Measurements from ENCODE around the gene MXI1. TPM values are rescaled to one million over a fixed set of nuclear protein-coding genes. Genes with fewer than 3 reads are reported as not detected.

The MXI1 gene
- total RNA-seq, 1 experiment from 2014 or later, result 25.8 TPM

- CTCF ChIA-PET, result no interaction called here
- TF ChIP-seq CTCF (conservative IDR thresholded peaks at IDR 0.05), result no peak
- TF ChIP-seq EZH2 (IDR thresholded peaks at IDR 0.05; ENCODE audit: low read depth), result no peak
Measured at GRCh38 chr10:110263164-110263563, 55.8 kb downstream of the MXI1 start.

GRCh38 chr10:110265573-110266193 is 58.3 kb downstream of the MXI1 start:
- no peaks in the 10 kb centered on the region for H4K20me1 ChIP-seq (ENCODE audit: insufficient read depth)
- H3K27ac ChIP-seq, result no peak overlapping the region
- no peaks in the 10 kb centered on the region for H3K9me3 ChIP-seq (ENCODE audit: insufficient read depth, low read depth)
- no TSS peak for BruUV-seq (replicated peaks)
- H3K36me3 ChIP-seq (ENCODE audit: low read depth), result no peaks in the 10 kb centered on the region
- H2AFZ ChIP-seq, result no peak overlapping the region
- 0 out of 2 replicates have a peak, but pooled peaks cover 3% of the 10 kb centered on the region for H3F3A ChIP-seq (ENCODE audit: insufficient read depth, low read depth)
- no peaks in the 10 kb centered on the region for H3K79me2 ChIP-seq (ENCODE audit: low read depth)
- no peaks in the 10 kb centered on the region for H3K27me3 ChIP-seq (ENCODE audit: insufficient read depth, low read depth)
- CTCF ChIA-PET, result no interaction called here
- no peaks in the 10 kb centered on the region for H3K4me1 ChIP-seq (replicated peaks; ENCODE audit: insufficient read depth)
- H3K9me2 ChIP-seq (ENCODE audit: insufficient read depth), result no peaks in the 10 kb centered on the region
- POLR2A ChIA-PET (ENCODE audit: unreplicated experiment), result no interaction called here
- DNase-seq, result no peak
- TF ChIP-seq CTCF (conservative IDR thresholded peaks at IDR 0.05) (no peak), EZH2 (IDR thresholded peaks at IDR 0.05; ENCODE audit: low read depth) (no peak)
- H3K4me3 ChIP-seq, result no peak overlapping the region
- H3K4me2 ChIP-seq, result no peak overlapping the region
- intact Hi-C loops (cut with micrococcal nuclease; ENCODE audit: unreplicated experiment), result no loop called here

More at GRCh38 chr10:110263164-110263563, 55.8 kb downstream of the MXI1 start:
- no peaks in the 10 kb centered on the region for H3K9me2 ChIP-seq (ENCODE audit: insufficient read depth)
- no peak overlapping the region for H3K4me3 ChIP-seq
- H3K4me2 ChIP-seq, result no peak overlapping the region
- no peaks in the 10 kb centered on the region for H3K27me3 ChIP-seq (ENCODE audit: insufficient read depth, low read depth)
- H3K79me2 ChIP-seq (ENCODE audit: low read depth), result no peaks in the 10 kb centered on the region
- H3F3A ChIP-seq (ENCODE audit: insufficient read depth, low read depth), result 0 out of 2 replicates have a peak, but pooled peaks cover 3% of the 10 kb centered on the region
- intact Hi-C loops (cut with micrococcal nuclease; ENCODE audit: unreplicated experiment), result no loop called here
- POLR2A ChIA-PET (ENCODE audit: unreplicated experiment), result no interaction called here
- no peaks in the 10 kb centered on the region for H3K9me3 ChIP-seq (ENCODE audit: insufficient read depth, low read depth)
- no peaks in the 10 kb centered on the region for H3K4me1 ChIP-seq (replicated peaks; ENCODE audit: insufficient read depth)
- no TSS peak for BruUV-seq (replicated peaks)
- no peak overlapping the region for H3K27ac ChIP-seq
- no peaks in the 10 kb centered on the region for H3K36me3 ChIP-seq (ENCODE audit: low read depth)
- H2AFZ ChIP-seq, result no peak overlapping the region
- no peaks in the 10 kb centered on the region for H4K20me1 ChIP-seq (ENCODE audit: insufficient read depth)
- no peak for DNase-seq

- no peaks in the 10 kb centered on the region for H3K9me2 ChIP-seq (ENCODE audit: insufficient read depth)
- no peak overlapping the region for H3K4me3 ChIP-seq
- no peaks in the 10 kb centered on the region for H3K4me1 ChIP-seq (replicated peaks; ENCODE audit: insufficient read depth)
- ChIA-PET CTCF (interaction anchor here (0.6 kb wide), 1 partner anchor 61 kb away, joined by 3 read pairs; no protein-coding TSS in a partner anchor), POLR2A (ENCODE audit: unreplicated experiment) (no interaction called here)
- no peaks in the 10 kb centered on the region for H3K9me3 ChIP-seq (ENCODE audit: insufficient read depth, low read depth)
- no TSS peak for BruUV-seq (replicated peaks)
- H3K4me2 ChIP-seq, result no peak overlapping the region
- TF ChIP-seq CTCF (conservative IDR thresholded peaks at IDR 0.05) (no peak), EZH2 (IDR thresholded peaks at IDR 0.05; ENCODE audit: low read depth) (no peak)
- intact Hi-C loops (cut with micrococcal nuclease; ENCODE audit: unreplicated experiment), result no loop called here
- no peak for DNase-seq
- H3K79me2 ChIP-seq (ENCODE audit: low read depth), result no peaks in the 10 kb centered on the region
- H3K27me3 ChIP-seq (ENCODE audit: insufficient read depth, low read depth), result no peaks in the 10 kb centered on the region
- no peak overlapping the region for H3K27ac ChIP-seq
- H2AFZ ChIP-seq, result no peak overlapping the region
- H3K36me3 ChIP-seq (ENCODE audit: low read depth), result no peaks in the 10 kb centered on the region
- H4K20me1 ChIP-seq (ENCODE audit: insufficient read depth), result no peaks in the 10 kb centered on the region
- H3F3A ChIP-seq (ENCODE audit: insufficient read depth, low read depth), result 0 out of 2 replicates have a peak, but pooled peaks cover 3% of the 10 kb centered on the region
Measured at GRCh38 chr10:110267276-110267675, 59.9 kb downstream of the MXI1 start.

All from PC-9 (cell line).